Neural cell (in vitro differentiated cells): ENCODE data around the gene CHRD. TPM values are rescaled to one million over a fixed set of nuclear protein-coding genes. Genes with fewer than 3 reads are reported as not detected.

Experiments used
- H2AFZ ChIP-seq: fragments of 200-600, 300-800 bp; sonication (generic), shearing (Covaris generic); 2 replicates; pipeline ENCODE4 v1.6.0; 2014; ENCODE audit warnings: low read depth, mild to moderate bottlenecking, antibody characterized with exemption, low read length, moderate library complexity
- H3F3A ChIP-seq: fragments of 200-600 bp; shearing (Covaris generic); 2 replicates; pipeline ENCODE4 v1.6.1; 2016; ENCODE audit warnings: mild to moderate bottlenecking, moderate library complexity, mixed read lengths, antibody characterized with exemption, low read length; ENCODE audit not compliant: insufficient read depth, poor library complexity, severe bottlenecking
- H3K27ac ChIP-seq: fragments of 200-600, 300-800 bp; sonication (generic), shearing (Covaris generic); 2 replicates; pipeline ENCODE4 v1.5.1; 2014; ENCODE audit warnings: mild to moderate bottlenecking, low read length, moderate library complexity
- H3K27me3 ChIP-seq: fragments of 300-800, 200-600 bp; sonication (generic), shearing (Covaris generic); 2 replicates; pipeline ENCODE4 v1.6.0; 2014; ENCODE audit warnings: mild to moderate bottlenecking, low read depth, low read length, moderate library complexity; ENCODE audit not compliant: insufficient read depth
- H3K36me3 ChIP-seq: fragments of 300-800, 200-600 bp; sonication (generic), shearing (Covaris generic); 2 replicates; pipeline ENCODE4 v1.5.1; 2014; ENCODE audit warnings: mild to moderate bottlenecking, antibody characterized with exemption, low read length, moderate library complexity; ENCODE audit not compliant: insufficient read depth
- H3K4me2 ChIP-seq: fragments of 300-800, 200-600 bp; sonication (generic), shearing (Covaris generic); 2 replicates; pipeline ENCODE4 v1.6.0; 2014; ENCODE audit warnings: mild to moderate bottlenecking, low read length
- H3K4me3 ChIP-seq: fragments of 300-800, 200-600 bp; sonication (generic), shearing (Covaris generic); 2 replicates; pipeline ENCODE4 v1.5.1; 2014; ENCODE audit warnings: mild to moderate bottlenecking, low read length, moderate library complexity
- H3K79me2 ChIP-seq: fragments of 200-600 bp; shearing (Covaris generic); replicated peaks from 2 replicates; pipeline ENCODE4 v1.6.0; 2014; ENCODE audit warnings: mild to moderate bottlenecking, low read length, moderate library complexity; ENCODE audit not compliant: insufficient read depth
- H3K9ac ChIP-seq: fragments of 300-800, 200-600 bp; sonication (generic), shearing (Covaris generic); 2 replicates; pipeline ENCODE4 v1.6.1; 2016; ENCODE audit warnings: mild to moderate bottlenecking, low read length, mixed read lengths
- H3K9me2 ChIP-seq: fragments of 200-600 bp; shearing (Covaris generic); 2 replicates; pipeline ENCODE4 v1.6.1; 2016; ENCODE audit warnings: mild to moderate bottlenecking, low read length, mixed read lengths; ENCODE audit not compliant: insufficient read depth
- H3K9me3 ChIP-seq: fragments of 200-600, 300-800 bp; sonication (generic), shearing (Covaris generic); 2 replicates; pipeline ENCODE4 v1.6.1; 2016; ENCODE audit warnings: mild to moderate bottlenecking, mixed run types, low read length, moderate library complexity, mixed read lengths
- H4K20me1 ChIP-seq: fragments of 200-600 bp; shearing (Covaris generic); 2 replicates; pipeline ENCODE4 v1.6.1; 2016; ENCODE audit warnings: mild to moderate bottlenecking, mixed run types; ENCODE audit not compliant: insufficient read depth
- EP300 ChIP-seq: fragments of 450-650 bp; conservative IDR thresholded peaks from 2 replicates; pipeline ENCODE4 v1.6.1; 2014; ENCODE audit warnings: antibody characterized with exemption, mild to moderate bottlenecking, moderate library complexity; ENCODE audit not compliant: poor library complexity, severe bottlenecking
- EZH2 ChIP-seq: fragments of 200-600, 300-800 bp; shearing (Covaris generic), sonication (generic); IDR thresholded peaks from 2 replicates; pipeline ENCODE4 v1.6.1; 2014; ENCODE audit warnings: antibody characterized with exemption, low read length, borderline replicate concordance, mild to moderate bottlenecking; ENCODE audit not compliant: insufficient read depth, poor library complexity, severe bottlenecking
- MXI1 ChIP-seq: fragments of 450-650 bp; conservative IDR thresholded peaks from 2 replicates; pipeline ENCODE4 v1.6.1; 2014; ENCODE audit warnings: antibody characterized with exemption, mild to moderate bottlenecking; ENCODE audit not compliant: poor library complexity, severe bottlenecking
- POLR2AphosphoS5 ChIP-seq: IDR thresholded peaks from 2 replicates; pipeline ENCODE4 v1.6.1; 2012
- RAD21 ChIP-seq: fragments of 450-650 bp; conservative IDR thresholded peaks from 2 replicates; pipeline ENCODE4 v1.6.1; 2014; ENCODE audit warnings: antibody characterized with exemption, mild to moderate bottlenecking, moderate library complexity
- SMC3 ChIP-seq: fragments of 450-650 bp; conservative IDR thresholded peaks from 2 replicates; pipeline ENCODE4 v1.6.1; 2014; ENCODE audit warnings: antibody characterized with exemption, mild to moderate bottlenecking, moderate library complexity; ENCODE audit not compliant: poor library complexity
- TAF1 ChIP-seq: IDR thresholded peaks from 2 replicates; pipeline ENCODE4 v1.6.1; 2012; ENCODE audit warnings: low read depth
- polyA plus RNA-seq: library from polyadenylated mRNA; depleted of rRNA; stranded (reverse); fragments of >200 nt; gene quantifications from 2 replicates; pipeline ENCODE4 v1.2.3, GENCODE V29; 2014
- TF ChIP-seq, protein P1 (sequence below): fragments of 450-650 bp; IDR thresholded peaks from 2 replicates; pipeline ENCODE4 v1.5.1; 2014; ENCODE audit warnings: antibody characterized with exemption, mild to moderate bottlenecking, moderate library complexity; ENCODE audit not compliant: poor library complexity, severe bottlenecking
- TF ChIP-seq, protein P2 (sequence below): IDR thresholded peaks from 2 replicates; pipeline ENCODE4 v1.6.1; 2012; ENCODE audit warnings: borderline replicate concordance

CHRD gene
- polyA plus RNA-seq, 1 donor from 2014 or later: 2.9 TPM

DNA sequence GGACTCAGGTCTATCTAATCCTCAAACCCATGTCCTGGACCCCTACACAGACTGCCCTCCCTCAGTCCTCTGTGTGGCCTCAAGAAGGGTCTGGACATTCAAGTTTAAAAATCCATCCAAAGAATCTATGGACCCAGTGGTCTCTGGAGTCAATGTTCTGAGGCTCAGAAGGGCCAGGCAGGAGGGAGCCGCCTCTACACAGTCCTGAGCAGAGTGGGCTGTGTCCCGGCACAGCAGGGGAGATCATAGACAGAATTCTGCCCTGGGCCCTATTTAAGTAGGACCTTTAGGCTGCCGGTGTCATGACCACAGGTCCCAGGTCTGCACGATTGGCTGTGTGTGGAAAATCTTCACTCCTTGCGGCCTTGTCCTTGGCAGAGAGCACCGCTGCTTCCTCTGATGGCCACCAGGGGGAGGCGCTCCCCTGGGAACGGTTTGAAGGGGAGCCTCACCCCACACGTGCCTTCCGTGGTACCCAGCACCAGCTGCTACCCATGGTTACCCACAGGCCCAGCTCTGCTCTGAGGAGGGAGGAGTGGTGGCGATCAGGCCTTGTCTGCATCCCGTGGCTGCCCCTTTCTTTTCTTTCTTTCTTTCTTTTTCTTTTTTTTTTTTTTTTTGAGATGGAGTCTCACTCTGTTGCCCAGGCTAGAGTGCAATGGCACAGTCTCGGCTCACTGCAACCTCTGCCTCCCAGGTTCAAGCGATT, 37.9 kb downstream of the CHRD start:
- Histone ChIP-seq H3K4me3 (no peak overlapping the region), H3K4me2 (no peak overlapping the region), H3K9ac (no peak overlapping the region), H3K9me2 (no peaks in the 10 kb centered on the region), H4K20me1 (no peaks in the 10 kb centered on the region), H3K27me3 (no peaks in the 10 kb centered on the region), H3F3A (no peaks in the 10 kb centered on the region), H3K36me3 (no peaks in the 10 kb centered on the region), H3K27ac (no peak overlapping the region), H3K79me2 (no peaks in the 10 kb centered on the region), H3K9me3 (no peaks in the 10 kb centered on the region), H2AFZ (no peak overlapping the region)
- TF ChIP-seq, protein P1, sequence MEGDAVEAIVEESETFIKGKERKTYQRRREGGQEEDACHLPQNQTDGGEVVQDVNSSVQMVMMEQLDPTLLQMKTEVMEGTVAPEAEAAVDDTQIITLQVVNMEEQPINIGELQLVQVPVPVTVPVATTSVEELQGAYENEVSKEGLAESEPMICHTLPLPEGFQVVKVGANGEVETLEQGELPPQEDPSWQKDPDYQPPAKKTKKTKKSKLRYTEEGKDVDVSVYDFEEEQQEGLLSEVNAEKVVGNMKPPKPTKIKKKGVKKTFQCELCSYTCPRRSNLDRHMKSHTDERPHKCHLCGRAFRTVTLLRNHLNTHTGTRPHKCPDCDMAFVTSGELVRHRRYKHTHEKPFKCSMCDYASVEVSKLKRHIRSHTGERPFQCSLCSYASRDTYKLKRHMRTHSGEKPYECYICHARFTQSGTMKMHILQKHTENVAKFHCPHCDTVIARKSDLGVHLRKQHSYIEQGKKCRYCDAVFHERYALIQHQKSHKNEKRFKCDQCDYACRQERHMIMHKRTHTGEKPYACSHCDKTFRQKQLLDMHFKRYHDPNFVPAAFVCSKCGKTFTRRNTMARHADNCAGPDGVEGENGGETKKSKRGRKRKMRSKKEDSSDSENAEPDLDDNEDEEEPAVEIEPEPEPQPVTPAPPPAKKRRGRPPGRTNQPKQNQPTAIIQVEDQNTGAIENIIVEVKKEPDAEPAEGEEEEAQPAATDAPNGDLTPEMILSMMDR: peak; percentile 42
- no peak for TF ChIP-seq MXI1

DNA sequence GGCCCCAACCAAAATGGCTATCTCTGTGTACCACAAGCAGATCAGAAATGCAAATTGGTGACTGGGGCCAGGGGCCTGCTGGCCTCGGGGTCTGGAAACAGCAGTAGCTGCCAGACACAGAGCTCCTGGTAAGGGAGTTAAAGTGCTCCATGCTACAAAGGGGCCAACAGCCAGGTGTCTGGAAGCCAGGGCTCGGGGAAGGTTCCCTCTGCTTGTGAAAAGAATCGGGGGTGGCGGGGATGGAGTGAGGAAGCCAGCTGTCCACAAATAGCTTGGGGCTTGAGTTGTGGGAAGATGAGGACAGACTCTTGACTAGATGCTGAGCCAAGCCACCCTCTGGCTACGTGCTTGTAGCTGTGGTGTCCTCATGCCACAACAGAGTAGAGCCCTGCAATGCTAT, 39.3 kb downstream of the CHRD start:
- no peaks in the 10 kb centered on the region for H3K9me2 ChIP-seq
- H2AFZ ChIP-seq: no peak overlapping the region
- no peaks in the 10 kb centered on the region for H3K36me3 ChIP-seq
- H3K4me3 ChIP-seq: no peak overlapping the region
- no peak overlapping the region for H3K9ac ChIP-seq
- H4K20me1 ChIP-seq: no peaks in the 10 kb centered on the region
- H3F3A ChIP-seq: no peaks in the 10 kb centered on the region
- H3K27ac ChIP-seq: no peak overlapping the region
- TF ChIP-seq TAF1 (no peak), SMC3 (no peak)
- H3K9me3 ChIP-seq: no peaks in the 10 kb centered on the region
- no peak overlapping the region for H3K4me2 ChIP-seq
- no peaks in the 10 kb centered on the region for H3K79me2 ChIP-seq
- H3K27me3 ChIP-seq: no peaks in the 10 kb centered on the region

DNA sequence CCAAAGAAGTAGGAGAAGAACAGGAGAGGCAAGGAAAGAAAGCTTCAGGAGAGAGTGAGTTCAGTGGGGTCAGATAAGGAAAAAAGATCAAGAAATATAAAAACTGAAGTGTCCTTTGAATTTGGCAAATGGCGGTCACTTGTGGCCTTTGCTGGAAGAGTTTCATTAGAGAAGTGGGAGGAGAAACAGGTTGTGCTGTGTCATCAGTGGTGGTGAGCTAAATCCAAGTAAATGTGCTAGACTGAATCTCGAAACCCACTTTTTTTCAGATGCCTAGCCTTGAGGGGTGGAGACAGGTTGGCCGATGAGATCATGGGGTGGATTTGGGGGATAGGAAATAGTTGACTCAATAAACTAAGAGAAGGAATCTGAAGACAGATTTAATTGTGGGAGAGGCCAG, 43.7 kb downstream of the CHRD start:
- no peak for TF ChIP-seq EP300
- TF ChIP-seq MXI1: no peak
- TF ChIP-seq, protein P2, sequence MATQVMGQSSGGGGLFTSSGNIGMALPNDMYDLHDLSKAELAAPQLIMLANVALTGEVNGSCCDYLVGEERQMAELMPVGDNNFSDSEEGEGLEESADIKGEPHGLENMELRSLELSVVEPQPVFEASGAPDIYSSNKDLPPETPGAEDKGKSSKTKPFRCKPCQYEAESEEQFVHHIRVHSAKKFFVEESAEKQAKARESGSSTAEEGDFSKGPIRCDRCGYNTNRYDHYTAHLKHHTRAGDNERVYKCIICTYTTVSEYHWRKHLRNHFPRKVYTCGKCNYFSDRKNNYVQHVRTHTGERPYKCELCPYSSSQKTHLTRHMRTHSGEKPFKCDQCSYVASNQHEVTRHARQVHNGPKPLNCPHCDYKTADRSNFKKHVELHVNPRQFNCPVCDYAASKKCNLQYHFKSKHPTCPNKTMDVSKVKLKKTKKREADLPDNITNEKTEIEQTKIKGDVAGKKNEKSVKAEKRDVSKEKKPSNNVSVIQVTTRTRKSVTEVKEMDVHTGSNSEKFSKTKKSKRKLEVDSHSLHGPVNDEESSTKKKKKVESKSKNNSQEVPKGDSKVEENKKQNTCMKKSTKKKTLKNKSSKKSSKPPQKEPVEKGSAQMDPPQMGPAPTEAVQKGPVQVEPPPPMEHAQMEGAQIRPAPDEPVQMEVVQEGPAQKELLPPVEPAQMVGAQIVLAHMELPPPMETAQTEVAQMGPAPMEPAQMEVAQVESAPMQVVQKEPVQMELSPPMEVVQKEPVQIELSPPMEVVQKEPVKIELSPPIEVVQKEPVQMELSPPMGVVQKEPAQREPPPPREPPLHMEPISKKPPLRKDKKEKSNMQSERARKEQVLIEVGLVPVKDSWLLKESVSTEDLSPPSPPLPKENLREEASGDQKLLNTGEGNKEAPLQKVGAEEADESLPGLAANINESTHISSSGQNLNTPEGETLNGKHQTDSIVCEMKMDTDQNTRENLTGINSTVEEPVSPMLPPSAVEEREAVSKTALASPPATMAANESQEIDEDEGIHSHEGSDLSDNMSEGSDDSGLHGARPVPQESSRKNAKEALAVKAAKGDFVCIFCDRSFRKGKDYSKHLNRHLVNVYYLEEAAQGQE: no peak
- no peak for TF ChIP-seq EZH2
- no peak for TF ChIP-seq TAF1
- TF ChIP-seq, protein P1: no peak
- TF ChIP-seq POLR2AphosphoS5: no peak
- TF ChIP-seq RAD21: no peak
- TF ChIP-seq SMC3: no peak
- Histone ChIP-seq H2AFZ (no peak overlapping the region), H3K9me3 (no peaks in the 10 kb centered on the region), H3K36me3 (no peaks in the 10 kb centered on the region), H4K20me1 (no peaks in the 10 kb centered on the region), H3K4me3 (no peak overlapping the region), H3K9ac (no peak overlapping the region), H3F3A (no peaks in the 10 kb centered on the region), H3K27ac (no peak overlapping the region), H3K27me3 (no peaks in the 10 kb centered on the region), H3K79me2 (no peaks in the 10 kb centered on the region), H3K4me2 (no peak overlapping the region), H3K9me2 (no peaks in the 10 kb centered on the region)
